ENCODE data around the gene CPN2.

CPN2 gene

DNA sequence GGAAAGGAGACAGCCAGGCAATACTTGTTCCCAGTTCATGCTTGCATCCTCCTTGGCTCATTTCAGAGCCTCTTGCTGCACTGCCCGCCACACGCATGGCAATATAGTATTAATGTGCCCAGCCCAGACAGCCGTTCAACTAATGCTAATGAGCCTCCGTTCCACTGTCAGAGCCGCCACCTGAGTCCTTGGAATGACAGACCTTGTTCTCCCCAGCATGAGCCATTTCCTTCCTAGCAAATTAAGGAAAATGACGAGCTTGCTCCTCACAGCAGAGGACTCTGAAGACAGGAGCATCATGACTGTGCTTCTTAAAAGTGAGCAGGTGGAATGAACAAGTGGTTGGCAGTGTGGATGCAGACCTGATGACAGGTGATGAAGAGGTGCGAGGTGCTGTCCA, 29.2 kb upstream of the CPN2 start:
- DNase-seq: no peak

DNA sequence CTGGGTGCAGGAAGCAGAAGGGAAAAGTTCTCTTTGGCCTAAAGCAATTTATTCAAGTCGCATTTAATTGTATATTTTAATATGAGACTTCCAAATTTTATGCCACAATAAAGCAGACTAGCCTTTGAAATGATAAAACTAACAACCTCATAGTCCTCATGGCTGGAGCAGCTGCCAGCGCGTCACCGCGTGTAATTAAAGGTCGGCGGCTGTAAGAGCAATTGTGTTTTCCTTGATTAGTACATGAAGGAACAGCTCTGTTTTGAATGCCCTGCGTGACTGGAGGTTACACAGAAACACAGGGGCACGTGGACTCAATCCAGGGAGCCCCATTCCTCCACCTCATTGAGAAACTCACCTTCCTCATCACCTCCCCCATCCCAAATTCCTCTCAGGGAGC, 28.5 kb upstream of the CPN2 start:
- no peak for DNase-seq

DNA sequence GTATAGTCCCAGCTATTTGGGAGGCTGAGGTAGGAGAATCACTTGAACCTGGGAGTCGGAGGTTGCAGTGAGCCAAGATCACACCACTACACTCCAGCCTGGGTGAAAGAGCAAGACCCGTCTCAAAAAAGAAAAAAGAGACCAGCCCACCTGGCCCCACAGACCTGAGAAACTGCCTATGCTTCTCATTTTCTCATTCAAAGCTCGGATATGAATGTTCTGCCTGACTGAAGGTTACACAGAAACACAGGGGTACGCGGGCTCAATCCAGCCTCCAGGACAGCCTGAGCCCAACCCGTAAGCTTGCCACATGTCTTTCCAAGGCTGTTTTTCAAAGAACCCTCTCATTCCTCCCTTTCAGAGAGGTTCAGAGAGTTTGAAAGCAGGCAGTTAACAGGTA, 28.1 kb upstream of the CPN2 start:
- DNase-seq: no peak

DNA sequence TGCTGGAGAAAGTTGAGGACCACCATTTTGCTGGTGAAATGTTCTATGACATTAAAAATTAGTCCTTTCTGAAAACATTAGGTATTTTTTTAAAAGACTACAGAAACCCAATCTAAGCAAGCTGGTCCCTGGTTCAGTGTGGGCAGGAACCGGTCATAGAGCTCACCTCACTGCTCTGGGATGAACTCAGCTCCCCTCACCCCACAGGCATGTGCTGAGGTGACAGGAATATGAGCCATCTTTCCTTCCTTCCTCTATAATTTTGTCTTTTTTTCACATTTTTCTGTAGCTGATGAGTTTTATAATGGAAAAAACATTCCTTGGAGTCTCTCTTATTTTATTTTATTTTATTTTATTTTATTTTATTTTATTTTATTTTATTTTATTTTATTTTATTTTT, 26.6 kb upstream of the CPN2 start:
- DNase-seq: no peak

DNA sequence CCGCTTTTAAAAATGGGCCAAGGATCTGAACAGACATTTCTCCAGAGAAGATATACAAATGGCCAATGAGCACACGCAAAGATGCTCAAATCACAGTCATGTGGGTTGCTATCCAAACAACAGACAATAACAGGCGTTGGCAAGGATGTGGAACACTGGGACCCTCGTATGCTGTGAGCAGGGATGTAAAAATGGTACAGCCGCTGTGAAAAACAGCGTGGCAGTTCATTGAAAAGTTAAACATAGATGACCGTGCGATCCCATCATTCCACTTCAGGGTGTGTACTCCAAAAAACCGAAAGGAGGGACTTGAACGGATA, 25.1 kb upstream of the CPN2 start:
- DNase-seq: no peak

DNA sequence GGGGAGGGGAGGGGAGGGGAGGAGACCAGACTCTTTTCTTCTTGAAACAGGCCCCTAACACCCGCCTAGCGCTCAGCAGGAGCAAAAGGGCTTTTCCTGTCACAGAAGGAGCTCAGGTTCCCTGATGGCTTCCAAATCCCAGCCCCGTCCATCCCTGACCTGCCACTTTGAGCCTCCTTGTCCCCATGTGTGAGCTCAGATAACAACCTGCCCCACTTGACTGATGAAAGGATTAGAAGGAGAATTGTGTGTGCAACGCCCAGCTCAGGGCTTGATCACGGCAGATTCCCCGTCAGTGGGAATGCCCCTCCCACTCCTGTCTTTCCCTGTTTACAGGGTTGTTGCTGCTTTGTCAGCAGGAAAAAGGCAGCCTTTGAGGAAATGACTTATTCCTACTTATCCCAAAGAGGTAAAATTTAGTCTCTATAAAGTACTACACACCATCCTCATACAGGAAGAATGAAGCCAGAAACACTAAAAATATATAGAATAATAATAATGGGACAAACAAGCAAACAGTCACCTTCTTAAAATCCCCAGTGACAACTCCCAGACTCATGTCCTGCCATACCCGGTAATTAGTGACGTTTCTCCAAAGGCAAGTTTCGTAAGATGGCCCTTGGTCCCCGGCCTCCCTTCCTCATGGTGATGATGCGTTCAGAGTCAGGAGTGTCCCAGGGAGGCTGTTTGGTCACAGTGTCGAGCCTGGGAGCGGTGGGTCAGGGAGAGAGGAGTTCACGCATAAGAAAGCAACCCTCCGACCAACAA, 24.5 kb upstream of the CPN2 start:
- no peak for DNase-seq

DNA sequence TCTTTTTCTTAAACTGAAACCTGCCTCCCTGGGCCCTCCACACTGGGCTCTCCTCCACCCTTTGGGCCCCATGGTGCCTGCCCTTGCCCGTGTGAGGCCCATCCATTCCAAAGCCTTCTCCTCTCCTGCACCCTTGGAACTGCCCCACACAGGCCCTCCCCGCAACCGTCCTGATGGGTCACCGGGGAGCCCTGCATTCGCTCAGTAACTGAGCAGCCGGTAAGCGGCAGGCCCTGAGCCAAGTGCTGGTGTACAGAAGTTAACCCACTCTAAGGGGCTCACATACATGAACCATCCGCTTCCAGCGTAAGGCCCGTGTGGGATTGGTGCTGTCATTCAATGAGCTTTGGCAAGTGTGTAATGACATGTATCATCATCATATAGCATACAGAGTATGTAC, 23.8 kb upstream of the CPN2 start:
- no peak for DNase-seq

DNA sequence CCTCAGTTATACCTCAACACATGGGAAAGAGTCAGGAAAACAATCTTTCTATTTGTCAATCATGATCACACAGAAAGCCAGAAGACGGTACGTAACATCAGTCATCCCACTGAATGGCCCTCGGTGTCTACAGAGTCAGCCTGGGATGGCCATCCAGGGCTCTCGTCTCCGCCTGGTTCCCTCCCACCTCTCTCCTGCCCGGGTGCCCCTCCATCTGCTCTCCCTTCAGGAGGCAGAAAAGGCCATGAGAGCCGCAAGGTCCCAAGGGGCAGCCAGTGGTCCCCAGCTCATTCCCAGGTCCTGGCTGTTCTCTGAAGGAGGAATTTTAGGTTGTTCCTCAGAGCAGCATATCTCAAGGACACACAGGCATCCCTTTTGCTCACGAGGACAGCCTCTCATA, 22.8 kb upstream of the CPN2 start:
- DNase-seq: no peak

DNA sequence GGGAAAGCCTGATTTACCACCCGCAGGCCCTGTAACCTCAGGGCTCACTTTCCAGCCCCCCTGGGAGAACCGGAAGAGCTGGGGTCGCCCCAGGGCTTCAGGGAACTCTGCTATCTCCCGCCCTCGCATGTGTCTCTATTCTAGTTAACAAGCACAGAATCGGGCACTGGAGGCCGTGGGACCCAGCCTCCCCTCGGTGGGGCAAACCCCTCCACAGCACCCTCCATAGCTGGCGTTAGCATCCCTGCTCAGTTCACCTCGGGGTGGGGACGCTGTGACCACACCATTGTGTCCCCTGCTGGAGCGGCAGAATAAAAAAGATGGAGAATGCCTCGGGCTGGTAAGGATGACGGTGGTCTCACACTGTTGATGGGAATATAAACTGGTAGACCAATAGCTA, 21.9 kb upstream of the CPN2 start:
- DNase-seq: no peak

DNA sequence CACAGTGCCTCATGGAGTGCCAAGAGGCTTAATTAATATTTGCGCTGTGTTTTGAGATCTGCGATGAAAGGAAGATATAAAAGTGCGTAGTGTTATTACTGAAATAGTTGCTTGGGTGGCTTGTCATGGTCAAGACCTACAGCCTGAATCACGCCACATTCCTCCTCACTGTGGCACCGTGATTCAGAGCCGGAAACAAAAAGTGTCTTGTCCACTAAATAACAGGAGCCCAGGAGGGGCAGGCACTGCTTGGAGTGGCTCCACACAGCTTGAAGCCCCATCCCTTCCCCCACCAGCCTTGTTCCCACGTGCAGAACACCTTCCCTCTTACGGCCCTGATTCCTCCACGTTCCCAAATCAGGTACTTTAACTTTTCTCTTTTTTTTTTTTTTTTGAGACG, 19.6 kb upstream of the CPN2 start:
- DNase-seq: no peak

DNA sequence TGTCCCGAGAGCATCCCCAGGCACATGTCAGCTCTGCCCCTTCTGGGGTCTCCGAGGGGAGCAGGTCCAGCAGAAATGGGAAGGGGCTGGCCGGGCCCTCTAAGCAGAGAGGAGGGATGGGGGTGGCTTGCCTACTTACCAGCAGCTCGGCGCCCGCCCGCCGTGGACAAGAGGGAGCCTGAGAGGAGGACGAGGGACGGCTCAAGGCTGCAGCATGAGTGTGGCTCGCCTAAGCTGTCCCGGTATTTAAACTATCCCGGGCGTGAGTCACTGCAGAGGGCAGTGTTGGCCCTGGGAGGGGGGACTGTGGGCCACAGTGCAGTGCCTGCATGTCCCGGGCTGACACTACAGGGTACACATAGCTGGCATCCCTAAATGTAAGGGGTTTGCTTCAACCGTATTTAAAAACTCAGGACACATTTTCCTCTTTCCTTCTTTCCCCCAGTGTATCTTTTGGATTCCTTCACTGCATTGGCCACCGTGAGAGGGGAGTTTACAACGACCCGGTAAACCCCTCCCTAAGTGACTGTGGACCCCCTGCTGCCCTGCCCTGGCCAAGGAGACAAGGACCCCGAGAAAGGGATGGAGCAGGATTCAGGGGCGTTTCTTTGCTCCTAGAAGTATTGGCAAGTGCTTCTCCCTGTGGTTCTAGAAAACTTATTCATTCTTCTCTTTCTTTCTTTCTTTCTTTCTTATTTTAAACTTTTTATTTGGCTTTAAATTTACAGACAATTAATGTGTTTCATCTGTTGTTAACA, 18.6 kb upstream of the CPN2 start, which contains the start of gene LRRC15:
LRRC15 (minus strand) TSS at position 222 of the 758 bp plus-strand sequence. CDS start 8,700 bp downstream, outside the sequence.
- DNase-seq: no peak

DNA sequence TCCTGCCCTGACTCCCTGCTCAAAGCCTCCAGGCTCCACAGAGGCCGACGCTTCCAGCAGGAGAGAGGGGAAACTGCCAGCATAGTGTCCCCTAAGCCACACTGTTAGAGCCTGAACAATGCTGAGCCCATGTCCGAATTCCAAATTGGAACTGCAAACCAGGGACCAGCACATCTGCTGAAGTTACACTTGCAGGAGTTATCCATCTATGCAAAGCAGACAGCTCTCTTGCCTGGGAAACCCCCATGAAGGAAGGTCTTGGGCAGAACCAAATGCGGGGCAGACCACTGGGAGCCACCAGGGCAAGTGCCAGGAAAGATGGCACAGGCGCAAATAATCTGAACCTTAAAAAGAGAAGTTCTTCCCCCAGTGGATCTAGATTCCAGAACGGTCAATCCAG, 17.8 kb upstream of the CPN2 start:
- DNase-seq: no peak

DNA sequence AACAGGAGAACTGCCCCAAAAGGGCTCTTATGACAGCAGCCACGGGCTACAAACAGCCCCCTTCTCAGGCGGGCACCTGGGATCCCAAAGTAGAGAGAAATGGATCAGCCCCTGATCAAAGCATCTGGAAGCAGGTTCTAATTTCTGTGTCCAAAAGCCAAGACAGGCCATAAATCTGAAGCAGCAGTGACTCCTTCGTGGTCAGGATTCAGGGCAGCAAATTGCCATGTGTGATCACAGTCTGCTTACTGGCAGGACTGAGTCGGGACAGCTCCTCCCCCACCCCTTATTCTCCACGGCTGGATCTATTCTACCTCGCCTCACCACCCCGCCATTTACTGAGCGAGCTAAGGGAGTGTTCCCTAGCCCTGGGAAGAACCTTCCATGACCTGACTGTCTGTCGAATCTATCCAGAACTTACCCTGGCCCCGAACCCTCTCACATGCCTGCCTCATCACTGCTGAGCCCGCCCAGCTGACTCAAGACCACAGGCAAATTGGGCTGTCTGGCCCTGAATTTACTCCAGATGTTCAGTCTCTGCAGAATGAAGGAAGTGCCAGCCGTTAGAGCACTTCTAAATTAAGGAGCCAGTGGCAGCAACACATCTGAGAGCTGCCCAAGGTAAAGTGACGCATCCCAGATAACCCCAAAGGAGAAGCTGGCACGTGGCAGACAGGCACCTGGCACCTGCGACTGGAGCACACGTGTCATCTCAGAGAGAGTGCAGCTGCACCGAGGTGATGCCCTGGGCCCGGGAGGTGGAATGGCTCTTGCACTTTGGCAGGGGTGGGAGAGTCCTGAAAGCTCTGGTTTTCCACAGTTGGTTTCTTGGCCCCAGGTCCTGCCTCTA, 17.1 kb upstream of the CPN2 start:
- no peak for DNase-seq

DNA sequence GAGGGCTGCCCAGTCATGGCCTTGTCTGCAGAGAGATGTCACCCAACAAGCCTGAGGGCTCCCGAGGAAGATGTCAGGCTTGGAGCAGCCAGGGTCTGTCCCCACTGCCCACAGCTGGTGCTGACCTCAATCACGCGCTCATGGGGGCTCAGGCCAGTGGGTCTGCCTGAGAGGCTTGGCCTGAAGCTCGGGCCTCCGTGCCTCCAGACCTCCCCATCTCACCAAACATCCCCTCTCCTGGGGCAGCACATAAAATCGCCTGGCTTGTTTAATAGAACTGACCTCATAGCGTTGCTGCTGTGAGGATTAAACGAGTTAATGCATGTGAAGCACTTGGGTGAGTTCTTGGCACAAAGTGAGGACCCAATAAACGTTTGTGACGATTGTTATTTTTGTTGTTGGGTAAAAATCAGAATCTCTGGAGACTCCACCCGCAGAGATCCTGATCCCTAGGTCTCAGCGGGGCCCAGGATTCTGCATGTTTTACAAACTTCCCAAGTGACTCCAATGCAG, 14.9 kb upstream of the CPN2 start:
- DNase-seq: no peak

DNA sequence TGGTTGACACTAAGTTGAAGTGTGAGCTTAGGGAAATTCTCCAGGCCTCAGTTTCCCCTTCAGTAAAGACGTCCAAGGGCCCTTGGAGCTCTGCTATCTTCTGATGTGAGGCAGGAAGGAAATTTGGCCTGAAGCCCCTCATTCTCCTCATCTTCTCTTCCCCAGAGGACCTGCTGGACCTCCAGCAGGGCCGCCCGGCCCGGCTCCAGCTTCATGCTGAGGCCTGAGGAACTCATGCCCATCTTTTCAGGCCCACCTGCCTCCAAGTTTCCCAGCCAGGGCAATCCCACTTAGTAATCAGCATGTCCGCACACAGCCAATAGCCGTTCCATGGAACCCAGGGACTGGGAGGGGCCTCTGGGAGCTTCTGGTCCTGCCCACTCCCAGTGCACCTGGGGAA, 14.4 kb upstream of the CPN2 start:
- DNase-seq: no peak

DNA sequence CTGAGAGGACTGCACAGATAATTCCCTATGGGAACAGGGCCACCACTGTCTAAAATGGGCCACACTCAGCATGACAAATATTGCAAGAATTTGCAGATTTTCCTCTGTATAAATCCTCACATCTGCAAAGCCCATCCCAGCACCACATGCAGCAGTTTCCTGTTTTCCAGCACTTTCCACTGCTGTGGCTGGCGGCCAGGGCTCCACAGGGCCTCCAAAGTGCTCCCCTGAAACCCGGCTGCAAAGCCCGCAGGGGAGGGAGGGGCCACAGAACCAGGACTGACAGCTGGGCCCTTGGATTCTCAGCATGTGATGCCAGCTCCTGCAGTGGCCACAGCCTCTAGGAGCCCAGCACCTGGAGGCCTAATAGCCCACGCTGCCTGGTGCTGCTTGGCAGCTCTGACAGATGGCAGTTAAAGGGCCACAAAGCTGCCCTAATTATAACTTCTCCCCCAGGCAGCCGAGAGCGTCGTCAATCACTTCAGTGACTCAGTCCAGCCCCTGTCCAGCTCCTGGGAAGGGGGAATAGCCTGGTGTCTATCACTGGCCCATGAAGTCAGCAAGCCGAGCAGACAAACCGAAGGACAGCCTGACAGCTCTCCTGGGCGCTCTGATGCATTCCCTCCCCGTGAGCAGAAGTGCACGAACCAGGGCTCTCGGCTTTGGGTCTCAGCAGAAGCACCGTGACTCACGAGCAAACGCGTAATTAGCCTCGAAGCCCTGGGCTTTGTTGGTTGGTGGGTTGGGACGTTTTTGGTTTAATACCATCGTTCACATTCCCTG, 13.7 kb upstream of the CPN2 start:
- peak; percentile 38 for DNase-seq

DNA sequence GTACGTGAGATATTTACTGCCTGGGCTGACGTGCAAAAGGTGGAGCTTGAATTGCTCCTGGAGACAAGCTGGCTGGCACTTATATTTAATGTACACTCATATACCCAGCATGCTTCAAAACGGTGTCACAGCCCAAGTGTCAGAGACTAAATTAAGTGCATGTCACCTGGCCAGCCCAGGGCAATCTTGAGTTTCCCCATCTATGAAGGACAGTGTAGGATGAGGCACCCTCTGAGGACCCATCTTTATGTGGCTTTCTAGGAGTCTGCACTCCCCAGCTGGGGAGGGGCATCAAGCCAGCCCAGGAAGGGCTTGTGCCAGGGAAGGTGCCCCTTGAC, 13.2 kb upstream of the CPN2 start:
- DNase-seq: no peak

DNA sequence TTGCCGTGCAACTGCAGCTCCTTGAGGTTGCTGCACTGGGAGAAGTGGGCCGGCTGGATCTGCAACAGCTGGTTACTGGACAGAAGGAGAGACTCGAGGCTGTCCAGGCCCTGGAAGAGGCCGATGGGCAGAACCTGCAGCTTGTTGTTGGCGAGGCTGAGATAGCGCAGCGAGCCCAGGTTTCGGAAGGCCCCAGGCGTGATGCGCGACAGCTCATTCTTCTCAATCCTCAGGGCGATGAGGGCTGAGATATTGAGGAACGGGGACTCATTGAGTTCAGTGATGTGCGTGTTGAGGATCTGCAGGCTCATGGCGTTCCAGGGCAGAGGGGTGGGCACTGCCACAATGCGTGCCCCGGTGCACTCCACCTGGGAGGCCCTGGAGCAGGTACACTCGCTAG, 9.4 kb upstream of the CPN2 start:
- DNase-seq: no peak

DNA sequence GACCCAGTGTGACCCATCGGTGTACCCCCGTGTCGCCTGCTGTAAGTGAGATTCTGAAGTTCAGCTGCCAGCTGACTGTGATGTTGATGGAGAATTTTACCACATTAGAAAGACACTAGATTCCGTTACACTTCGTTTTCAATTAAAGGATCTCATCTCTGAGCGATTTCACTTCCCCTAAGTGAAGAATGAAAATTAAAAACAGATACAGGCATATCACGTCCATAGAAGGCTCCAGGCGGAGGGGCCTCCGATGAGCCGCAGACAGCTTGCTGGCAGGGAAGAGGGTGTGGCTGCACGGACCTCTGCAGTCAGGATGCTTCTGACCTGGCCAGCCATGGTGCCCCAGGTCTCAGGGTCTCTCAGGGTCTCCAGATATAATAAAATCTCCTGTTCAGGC, 6.6 kb upstream of the CPN2 start:
- DNase-seq: no peak

DNA sequence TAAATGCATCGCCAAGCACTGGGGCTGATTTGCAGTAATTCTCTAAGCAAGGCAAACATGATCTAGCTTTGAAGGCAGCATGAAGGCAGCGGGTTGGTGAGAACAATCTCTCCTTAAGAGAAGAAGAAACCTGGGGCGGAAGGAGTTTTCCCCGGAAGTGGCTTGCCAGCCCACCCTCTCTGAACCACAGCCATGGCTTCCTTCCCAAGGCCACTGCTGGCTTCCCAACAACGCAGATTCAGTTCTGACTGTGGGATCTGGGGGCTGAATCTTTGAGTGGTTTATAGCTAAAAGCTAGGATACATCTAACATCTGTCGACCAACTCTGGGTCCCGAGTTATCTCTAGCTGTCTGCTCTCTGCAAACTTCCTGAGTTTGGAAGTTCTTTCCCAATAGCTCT, 4.3 kb upstream of the CPN2 start:
- DNase-seq: no peak

DNA sequence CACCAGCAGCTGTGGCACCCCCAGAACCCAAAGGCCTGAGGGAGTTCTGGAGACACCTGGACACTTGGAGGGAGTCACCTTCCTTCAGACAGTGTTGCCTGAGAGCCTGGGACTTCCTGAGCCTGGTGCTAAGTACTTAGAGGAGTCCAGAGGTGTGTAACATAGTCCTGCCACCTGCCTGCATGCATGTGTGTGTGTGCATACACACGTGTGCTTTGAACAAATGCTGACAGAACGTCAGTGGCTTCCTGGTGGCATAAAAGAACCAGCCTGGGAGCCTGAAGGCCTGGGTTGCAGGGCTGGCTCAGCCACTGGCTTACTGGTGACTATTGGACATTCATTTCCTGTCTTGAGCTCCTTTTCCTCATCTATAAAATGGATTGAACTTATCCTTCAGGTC, 3.2 kb upstream of the CPN2 start:
- no peak for DNase-seq

DNA sequence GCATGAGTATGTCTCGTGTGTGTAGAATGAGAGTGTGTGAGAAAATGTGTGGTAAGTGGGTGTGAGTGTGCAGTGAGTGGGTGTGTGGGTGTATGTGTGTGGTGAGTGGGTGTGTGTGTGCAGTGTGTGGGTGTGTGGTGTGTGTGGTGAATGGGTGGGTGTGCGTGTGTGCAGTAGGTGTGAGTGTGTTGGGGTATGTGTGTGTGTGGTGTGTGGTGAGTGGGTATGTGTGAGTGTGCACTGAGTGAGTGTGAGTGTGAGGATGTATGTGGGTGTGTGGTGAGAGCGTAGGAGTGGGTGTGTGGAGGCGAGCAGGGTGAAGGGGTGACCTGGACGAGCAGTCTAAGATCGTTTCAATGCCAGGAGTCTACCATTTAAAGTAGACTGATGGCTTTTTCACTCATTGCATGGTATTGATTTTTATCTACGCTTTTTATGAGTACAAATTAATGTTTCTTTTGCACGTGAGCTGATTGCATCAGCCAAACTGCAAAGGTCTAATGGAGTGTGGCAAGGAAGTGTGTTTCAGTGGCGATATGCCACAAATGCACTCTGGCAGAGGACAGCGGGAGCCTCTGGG, 1.6 kb upstream of the CPN2 start:
- no peak for DNase-seq
